Mesenchymal stem cell (in vitro differentiated cells and primary cell): Measurements from ENCODE around the gene UPF2.

Experiments
- DNase-seq: peaks from one replicate; pipeline ENCODE4 v3.0.0-alpha.2; 2013
- H2AFZ ChIP-seq: one replicate; pipeline ENCODE4 v1.6.1; 2013; ENCODE audit warnings: low read depth, mild to moderate bottlenecking, control low read depth, inconsistent platforms, low read length, moderate library complexity
- H2AK5ac ChIP-seq: 2 replicates; pipeline ENCODE4 v1.6.1; 2013; ENCODE audit warnings: low read length, moderate library complexity, mild to moderate bottlenecking, inconsistent platforms; ENCODE audit not compliant: severe bottlenecking
- H2BK120ac ChIP-seq: one replicate; pipeline ENCODE4 v1.6.1; 2013; ENCODE audit warnings: low read depth, mild to moderate bottlenecking, inconsistent platforms, low read length, moderate library complexity
- H2BK12ac ChIP-seq, 2 experiments: one replicate each; pipeline ENCODE4 v1.6.1; 2013; ENCODE audit warnings: inconsistent platforms in 2 of 2, low read length in 2 of 2, mild to moderate bottlenecking in 2 of 2, moderate library complexity in 2 of 2, control low read depth in 1 of 2
- H2BK15ac ChIP-seq: one replicate; pipeline ENCODE4 v1.6.1; 2013; ENCODE audit warnings: mild to moderate bottlenecking, low read depth, inconsistent platforms; ENCODE audit not compliant: poor library complexity, severe bottlenecking
- H2BK5ac ChIP-seq: 2 replicates; pipeline ENCODE4 v1.6.1; 2013; ENCODE audit warnings: low read depth, mild to moderate bottlenecking, low read length, control low read depth, inconsistent platforms; ENCODE audit not compliant: poor library complexity, severe bottlenecking
- H3K14ac ChIP-seq, 2 experiments: one replicate each; pipeline ENCODE4 v1.6.1; 2013; ENCODE audit warnings: inconsistent platforms in 2 of 2, low read length in 2 of 2, control low read depth in 1 of 2, mild to moderate bottlenecking in 1 of 2, moderate library complexity in 1 of 2
- H3K18ac ChIP-seq, 2 experiments: one replicate each; pipeline ENCODE4 v1.6.1; 2013; ENCODE audit warnings: inconsistent platforms in 2 of 2, low read length in 2 of 2, control low read depth in 1 of 2, low read depth in 1 of 2, mild to moderate bottlenecking in 1 of 2
- H3K23ac ChIP-seq, 2 experiments: one replicate each; pipeline ENCODE4 v1.6.1; 2013; ENCODE audit warnings: inconsistent platforms in 2 of 2, low read length in 2 of 2, mild to moderate bottlenecking in 2 of 2, moderate library complexity in 2 of 2, control low read depth in 1 of 2
- H3K27ac ChIP-seq: 2 replicates; pipeline ENCODE4 v1.5.1; 2013; ENCODE audit warnings: mild to moderate bottlenecking, moderate library complexity, low read length, control low read depth, inconsistent platforms; ENCODE audit not compliant: poor library complexity, severe bottlenecking
- H3K27me3 ChIP-seq, 2 experiments: 2 replicates each; pipeline versions ENCODE4 v1.6.1 to v1.7.0; 2013; ENCODE audit warnings: low read length in 2 of 2, mild to moderate bottlenecking in 2 of 2, moderate library complexity in 2 of 2, control low read depth in 1 of 2, inconsistent platforms in 1 of 2; ENCODE audit not compliant: control insufficient read depth in 1 of 2, insufficient read depth in 1 of 2
- H3K36me3 ChIP-seq, 2 experiments: 2 replicates each; pipeline versions ENCODE4 v1.6.1 to v1.7.0; 2013; ENCODE audit warnings: low read length in 2 of 2, control low read depth in 1 of 2, inconsistent platforms in 1 of 2, low read depth in 1 of 2, mild to moderate bottlenecking in 1 of 2; ENCODE audit not compliant: insufficient read depth in 2 of 2, control insufficient read depth in 1 of 2
- H3K4ac ChIP-seq, 2 experiments: one replicate each; pipeline ENCODE4 v1.6.1; 2013; ENCODE audit warnings: inconsistent platforms in 2 of 2, low read length in 2 of 2, mild to moderate bottlenecking in 2 of 2, moderate library complexity in 2 of 2, control low read depth in 1 of 2, low read depth in 1 of 2
- H3K4me1 ChIP-seq: 2 replicates; pipeline ENCODE4 v1.6.1; 2013; ENCODE audit warnings: low read depth, low read length, control low read depth; ENCODE audit not compliant: control insufficient read depth, insufficient read depth
- H3K4me2 ChIP-seq: 2 replicates; pipeline ENCODE4 v1.6.1; 2013; ENCODE audit warnings: low read length, mild to moderate bottlenecking, inconsistent platforms; ENCODE audit not compliant: poor library complexity, severe bottlenecking
- H3K4me3 ChIP-seq, 2 experiments: 2 replicates each; pipeline versions ENCODE4 v1.5.1 to v1.7.0; 2013; ENCODE audit warnings: low read length in 2 of 2, mild to moderate bottlenecking in 2 of 2, control low read depth in 1 of 2, low read depth in 1 of 2; ENCODE audit not compliant: insufficient read depth in 1 of 2
- H3K79me1 ChIP-seq: replicated peaks from 2 replicates; pipeline ENCODE4 v1.6.1; 2013; ENCODE audit warnings: mild to moderate bottlenecking, control low read depth, low read length, inconsistent platforms; ENCODE audit not compliant: poor library complexity, severe bottlenecking
- H3K9ac ChIP-seq: 2 replicates; pipeline ENCODE4 v1.7.0; 2013; ENCODE audit warnings: mild to moderate bottlenecking, low read length, moderate library complexity
- H3K9me3 ChIP-seq: 2 replicates; pipeline ENCODE4 v1.7.0; 2013; ENCODE audit warnings: mild to moderate bottlenecking, low read length; ENCODE audit not compliant: control insufficient read depth
- H4K8ac ChIP-seq: one replicate; pipeline ENCODE4 v1.6.1; 2013; ENCODE audit warnings: inconsistent platforms, mild to moderate bottlenecking, low read length, moderate library complexity
- H4K91ac ChIP-seq: one replicate; pipeline ENCODE4 v1.6.1; 2013; ENCODE audit warnings: mild to moderate bottlenecking, low read length, inconsistent platforms
- WGBS: methylation state at CpG from one replicate; pipeline ENCODE4 v1.1.7; 2013; ENCODE audit warnings: mixed read lengths; 5-methylcytosine and 5-hydroxymethylcytosine counted together

UPF2 gene

GRCh38 chr10:11988924-11989323 lies 53.7 kb downstream of the UPF2 start:
- Histone ChIP-seq H2BK15ac (no peak overlapping the region), H3K9ac (no peak overlapping the region), H3K4me1 (no peaks in the 10 kb centered on the region), H3K18ac (no peak overlapping the region), H3K79me1 (peaks cover 12% of the 10 kb centered on the region), H4K8ac (no peak overlapping the region), H3K23ac (no peak overlapping the region), H2BK5ac (no peak overlapping the region), H3K4ac (no peak overlapping the region), H2AK5ac (no peak overlapping the region), H2AFZ (no peak overlapping the region), H3K9me3 (no peaks in the 10 kb centered on the region), H3K4me2 (no peak overlapping the region), H3K27ac (no peak overlapping the region), H3K27me3 (no peaks in the 10 kb centered on the region), H4K91ac (no peak overlapping the region), H3K4me3 (no peak overlapping the region), H3K36me3 (peaks cover 8 to 41% of the 10 kb centered on the region in 2 experiments), H2BK12ac (no peak overlapping the region), H3K14ac (no peak overlapping the region), H2BK120ac (no peak overlapping the region)
- 100% methylated on average over 1 of the region's 1 CpG for WGBS
- no peak for DNase-seq

GRCh38 chr10:11986593-11987216 lies 55.9 kb downstream of the UPF2 start:
- H2AK5ac ChIP-seq, result no peak overlapping the region
- H3K9ac ChIP-seq, result peak overlapping the region; percentile 5
- H3K27me3 ChIP-seq, result no peaks in the 10 kb centered on the region
- no peak overlapping the region for H4K91ac ChIP-seq
- H3K23ac ChIP-seq, result no peak overlapping the region
- peak; percentile 84 for DNase-seq
- no peak overlapping the region for H2BK120ac ChIP-seq
- H3K18ac ChIP-seq, result no peak overlapping the region
- no peak overlapping the region for H3K14ac ChIP-seq
- no peak overlapping the region for H4K8ac ChIP-seq
- no peak overlapping the region for H3K27ac ChIP-seq
- H3K4ac ChIP-seq, result no peak overlapping the region
- no peak overlapping the region for H3K4me2 ChIP-seq
- H2BK15ac ChIP-seq, result no peak overlapping the region
- H2BK5ac ChIP-seq, result no peak overlapping the region
- peaks cover 13% of the 10 kb centered on the region for H3K79me1 ChIP-seq
- H3K4me3 ChIP-seq, result no peak overlapping the region
- peaks cover 10 to 49% of the 10 kb centered on the region in 2 experiments for H3K36me3 ChIP-seq
- H2AFZ ChIP-seq, result no peak overlapping the region
- no peaks in the 10 kb centered on the region for H3K9me3 ChIP-seq
- H2BK12ac ChIP-seq, result no peak overlapping the region
- 0% methylated on average over 3 of the region's 7 CpGs for WGBS
- no peaks in the 10 kb centered on the region for H3K4me1 ChIP-seq

GRCh38 chr10:11982253-11982652 lies 60.4 kb downstream of the UPF2 start:
- Histone ChIP-seq H3K27me3 (no peaks in the 10 kb centered on the region), H3K18ac (no peak overlapping the region)
- WGBS, result 99% methylated on average over 3 of the region's 3 CpGs

GRCh38 chr10:11975795-11976194 lies 66.8 kb downstream of the UPF2 start:
- Histone ChIP-seq H3K4me3 (no peak overlapping the region), H3K4ac (no peak overlapping the region), H2BK5ac (no peak overlapping the region), H4K91ac (no peak overlapping the region), H3K18ac (no peak overlapping the region), H3K14ac (no peak overlapping the region), H2BK120ac (no peak overlapping the region), H3K4me2 (no peak overlapping the region), H3K4me1 (no peaks in the 10 kb centered on the region), H3K79me1 (peaks cover 5% of the 10 kb centered on the region), H3K9ac (no peak overlapping the region), H3K23ac (no peak overlapping the region), H3K27me3 (no peaks in the 10 kb centered on the region), H3K36me3 (peaks cover 0 to 51% of the 10 kb centered on the region in 2 experiments), H2AK5ac (no peak overlapping the region), H2BK12ac (no peak overlapping the region), H3K27ac (no peak overlapping the region), H2AFZ (no peak overlapping the region), H3K9me3 (no peaks in the 10 kb centered on the region), H4K8ac (no peak overlapping the region), H2BK15ac (no peak overlapping the region)
- WGBS, result 100% methylated on average over 4 of the region's 5 CpGs
- DNase-seq, result no peak

More at GRCh38 chr10:11982253-11982652, 60.4 kb downstream of the UPF2 start:
- Histone ChIP-seq H3K79me1 (peaks cover 9% of the 10 kb centered on the region), H2BK15ac (no peak overlapping the region), H2AFZ (no peak overlapping the region), H3K27ac (no peak overlapping the region), H3K4ac (no peak overlapping the region), H4K8ac (no peak overlapping the region), H3K36me3 (peaks cover 5 to 55% of the 10 kb centered on the region in 2 experiments), H3K9ac (no peak overlapping the region), H2BK5ac (no peak overlapping the region), H3K9me3 (no peaks in the 10 kb centered on the region), H2AK5ac (no peak overlapping the region), H3K4me2 (no peak overlapping the region), H3K14ac (no peak overlapping the region), H3K4me1 (no peaks in the 10 kb centered on the region), H4K91ac (no peak overlapping the region), H2BK120ac (no peak overlapping the region), H3K4me3 (no peak overlapping the region), H2BK12ac (no peak overlapping the region), H3K23ac (no peak overlapping the region)
- no peak for DNase-seq
